ENCODE measurements around the gene SLC26A8.
"Not testable (repeated sequence)": the region's sequence is repeated elsewhere in the genome, so short reads cannot be mapped to it uniquely, and the experiment has no call there.

Gene SLC26A8

DNA sequence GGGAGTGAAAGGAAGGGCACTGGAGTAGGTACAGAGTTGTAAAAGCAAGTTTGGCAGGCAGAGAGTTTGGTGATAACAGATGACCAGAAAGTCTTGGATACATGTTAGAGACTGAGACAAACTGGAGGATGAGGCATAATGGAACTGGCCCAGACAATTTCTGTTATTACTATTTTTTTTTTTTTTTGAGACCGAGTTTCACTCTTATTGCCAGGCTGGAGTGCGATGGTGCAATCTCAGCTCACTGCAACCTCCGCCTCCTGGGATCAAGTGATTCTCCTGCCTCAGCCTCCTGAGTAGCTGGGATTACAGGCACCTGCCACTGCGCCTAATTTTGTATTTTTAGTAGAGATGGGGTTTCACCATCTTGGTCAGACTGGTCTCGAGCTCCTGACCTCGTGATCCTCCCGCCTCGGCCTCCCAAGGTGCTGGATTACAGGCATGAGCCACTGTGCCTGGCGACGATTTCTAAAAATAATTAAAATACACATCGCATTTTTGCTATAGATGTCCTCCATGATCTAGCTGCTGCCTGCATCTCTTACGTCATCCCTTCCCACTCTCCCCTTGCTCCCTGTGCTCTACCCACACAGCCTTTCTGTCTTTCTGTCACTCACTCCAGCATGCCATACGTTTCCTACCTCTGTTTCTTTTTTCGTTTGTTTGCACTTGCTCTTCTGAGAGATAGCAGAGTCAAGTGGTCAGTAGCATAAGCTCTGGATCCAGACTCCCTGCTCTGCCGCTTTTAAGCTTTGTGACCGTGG lies 26.7 kb upstream of the SLC26A8 start:
- no peak for DNase-seq (ENCODE audit: low read depth)

GRCh38 chr6:36050305-36050704 lies 25.9 kb upstream of the SLC26A8 start:
- no peak for DNase-seq (ENCODE audit: low read depth)

DNA sequence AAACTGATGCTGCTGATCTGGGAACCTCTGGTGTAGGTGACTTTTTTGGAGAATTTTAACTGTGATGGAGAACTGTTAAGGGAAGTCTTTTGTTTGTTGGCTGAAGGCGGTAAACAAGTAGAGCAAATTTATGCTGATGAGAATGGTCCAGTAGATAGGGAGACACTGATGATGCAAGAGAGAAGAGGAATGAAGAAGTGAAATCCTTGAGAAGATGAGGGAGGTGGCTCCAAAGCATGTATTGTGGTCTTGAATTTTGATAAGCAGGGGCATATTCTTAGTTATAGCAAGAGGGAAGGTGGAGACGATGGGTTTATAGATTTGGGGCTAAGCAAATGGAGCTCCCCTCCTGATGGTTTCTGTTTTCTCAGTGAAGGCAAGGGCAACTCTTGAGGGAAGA lies 25.1 kb upstream of the SLC26A8 start:
- no peak for DNase-seq (ENCODE audit: low read depth)

DNA sequence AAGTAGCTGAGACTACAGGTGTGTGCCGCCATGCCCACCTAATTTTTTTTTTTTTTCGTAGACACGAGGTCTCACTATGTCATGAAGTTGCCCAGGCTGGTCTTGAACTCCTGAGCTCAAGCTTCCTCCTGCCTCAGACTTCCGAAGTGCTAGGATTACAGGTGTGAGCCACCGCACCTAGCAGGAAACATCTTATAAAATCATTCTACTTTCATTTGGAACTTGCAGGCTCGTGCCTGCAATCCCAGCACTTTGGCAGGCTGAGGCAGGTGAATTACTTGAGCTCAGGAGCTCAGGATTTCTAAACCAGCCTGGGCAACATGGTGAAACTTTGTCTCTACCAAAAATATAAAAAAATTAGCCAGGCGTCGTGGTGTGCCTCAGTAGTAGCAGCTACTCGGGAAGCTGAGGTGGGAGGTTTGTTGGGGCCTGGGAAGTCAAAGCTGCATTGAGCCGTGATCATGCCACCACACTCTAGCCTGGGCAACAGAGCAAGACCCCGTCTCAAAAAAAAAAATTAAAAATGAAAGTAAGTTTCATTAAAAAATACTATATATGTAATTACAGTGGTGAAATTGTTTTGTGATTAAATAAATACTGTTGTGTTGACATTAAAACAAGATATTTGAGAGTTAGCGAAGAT lies 18.3 kb upstream of the SLC26A8 start:
- no peak for DNase-seq (ENCODE audit: low read depth)

DNA sequence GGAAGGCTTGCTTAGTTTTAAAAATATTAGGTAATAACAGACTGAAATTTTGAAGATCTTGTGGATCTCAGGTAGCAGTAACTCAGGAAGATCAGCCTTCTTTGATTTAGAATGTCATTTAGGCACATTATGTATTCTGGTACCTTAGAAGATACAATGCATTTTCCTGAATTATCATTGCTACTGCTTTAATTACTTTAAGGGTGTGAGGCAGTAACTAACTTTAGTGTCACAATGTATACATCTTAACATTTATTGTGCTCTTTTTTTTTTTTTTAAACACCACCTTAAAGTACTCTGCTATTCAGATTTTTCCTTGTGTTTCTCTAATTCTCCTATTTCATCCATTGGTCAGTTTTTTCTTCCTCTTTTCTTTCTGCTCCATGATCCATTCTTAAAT lies 16.5 kb upstream of the SLC26A8 start:
- DNase-seq (ENCODE audit: low read depth) = no peak

- no peak for DNase-seq (ENCODE audit: low read depth)
These were observed 14.7 kb upstream of the SLC26A8 start for GRCh38 chr6:36039112-36039511.

DNA sequence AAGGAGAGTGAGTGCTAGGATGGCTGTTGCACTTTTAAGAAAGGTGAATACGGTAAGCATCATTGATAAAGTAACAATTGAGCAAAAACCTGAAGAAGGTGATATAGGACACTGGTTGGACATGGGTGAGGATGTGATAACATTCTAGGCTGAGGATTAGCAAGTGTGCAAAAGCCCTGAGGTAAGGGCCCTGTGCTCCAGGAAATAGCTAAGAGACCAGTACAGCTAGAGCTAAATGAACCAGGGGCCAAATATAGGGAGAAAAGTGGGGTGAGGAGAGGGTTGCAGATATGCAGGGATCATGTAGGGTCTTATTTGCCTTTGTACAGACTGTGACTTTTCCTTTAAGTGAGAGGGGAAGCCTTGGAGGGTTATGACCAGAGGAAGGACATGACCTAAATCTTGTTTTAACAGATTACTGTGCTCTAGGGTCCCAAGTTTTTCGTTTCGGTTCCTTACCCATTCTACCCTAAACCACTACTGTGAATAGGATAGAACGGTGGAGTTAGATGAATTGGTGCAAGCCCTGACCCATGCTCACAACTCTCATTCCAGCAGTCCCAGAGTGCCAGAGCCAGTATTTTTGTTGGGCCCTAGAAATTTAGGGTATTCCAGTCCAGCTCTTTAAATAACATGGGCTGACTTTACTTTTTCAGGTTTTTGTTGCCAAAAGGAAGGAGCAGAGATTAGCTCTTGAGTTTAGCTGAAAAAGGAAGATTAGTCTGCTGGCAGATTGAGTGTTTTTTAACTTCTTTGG lies 13.9 kb upstream of the SLC26A8 start:
- no peak for DNase-seq (ENCODE audit: low read depth)

DNA sequence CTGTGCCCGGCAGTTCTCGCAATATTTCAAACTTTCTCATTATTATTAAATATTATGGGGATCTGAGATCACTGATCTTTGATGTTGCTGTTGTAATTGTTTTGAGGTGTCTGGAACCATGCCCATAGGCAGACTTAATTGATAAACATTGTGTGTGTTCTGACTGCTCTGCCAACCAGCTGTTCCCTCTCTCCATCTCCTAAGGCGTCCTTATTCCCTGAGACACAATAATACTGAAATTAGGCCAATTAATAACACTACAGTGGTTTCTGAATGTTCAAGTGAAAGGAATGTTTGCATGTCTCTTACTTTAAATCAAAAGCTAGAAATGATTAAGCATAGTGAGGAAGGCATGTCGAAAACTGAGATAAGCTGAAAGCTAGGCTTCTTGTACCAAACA lies 10.8 kb upstream of the SLC26A8 start:
- DNase-seq (ENCODE audit: low read depth) = no peak

DNA sequence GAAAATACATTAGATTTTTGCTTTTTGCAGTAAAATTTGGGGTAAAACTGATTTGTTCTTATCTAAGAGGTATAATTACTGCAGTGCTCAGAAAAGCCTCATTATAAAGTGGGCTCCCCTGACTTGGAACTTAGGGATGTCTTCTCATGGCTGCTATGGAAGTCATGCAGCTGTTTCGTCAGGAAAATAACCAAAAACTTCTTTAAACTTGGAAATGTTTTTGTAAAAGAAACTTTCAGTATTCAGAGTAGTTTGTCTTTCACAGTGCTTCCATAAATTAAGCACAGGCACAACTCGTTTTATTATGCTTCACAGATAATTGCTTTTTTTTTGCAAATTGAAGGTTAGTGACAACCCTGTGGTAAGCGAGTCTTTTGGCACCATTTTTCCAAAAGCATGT lies 10.0 kb upstream of the SLC26A8 start:
- DNase-seq (ENCODE audit: low read depth) = no peak

DNA sequence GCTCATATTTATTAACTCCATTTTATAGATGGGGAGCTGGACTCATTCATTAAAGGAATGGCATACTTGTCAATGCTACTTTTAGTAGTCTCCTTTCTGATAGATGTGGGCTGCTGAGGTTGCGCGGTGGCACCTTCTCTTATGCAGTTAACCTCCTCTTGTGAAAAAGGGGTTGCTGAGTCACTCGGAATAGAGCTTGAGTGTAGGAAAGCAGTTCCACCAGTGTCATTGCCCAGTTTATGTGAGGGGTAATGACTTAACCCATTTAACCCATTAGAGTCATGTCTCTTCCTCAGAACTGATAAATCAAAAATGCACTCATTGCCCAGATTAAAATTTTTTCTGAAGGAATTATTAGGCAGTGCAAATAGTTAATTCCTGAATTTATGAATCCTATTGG lies 9.5 kb upstream of the SLC26A8 start:
- DNase-seq (ENCODE audit: low read depth) = peak; percentile 24

DNA sequence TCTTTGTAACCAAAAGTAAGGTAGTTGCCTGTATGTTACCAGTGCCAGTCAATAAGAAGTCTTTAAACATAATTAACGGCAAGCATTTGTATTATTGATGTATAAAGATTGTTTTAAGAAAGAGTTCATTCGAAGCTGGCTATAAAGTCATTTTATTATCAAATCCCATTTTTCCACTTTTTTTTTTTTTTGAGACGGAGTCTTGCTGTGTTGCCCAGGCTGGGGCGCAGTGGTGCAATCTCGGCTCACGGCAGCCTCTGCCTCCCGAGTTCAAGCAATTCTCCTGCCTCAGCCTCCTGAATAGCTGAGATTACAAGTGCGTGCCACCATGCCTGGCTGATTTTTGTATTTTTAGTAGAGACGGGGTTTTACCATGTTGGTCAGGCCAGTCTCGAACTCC lies 8.7 kb upstream of the SLC26A8 start:
- not testable (repeated sequence) for DNase-seq (ENCODE audit: low read depth)

DNA sequence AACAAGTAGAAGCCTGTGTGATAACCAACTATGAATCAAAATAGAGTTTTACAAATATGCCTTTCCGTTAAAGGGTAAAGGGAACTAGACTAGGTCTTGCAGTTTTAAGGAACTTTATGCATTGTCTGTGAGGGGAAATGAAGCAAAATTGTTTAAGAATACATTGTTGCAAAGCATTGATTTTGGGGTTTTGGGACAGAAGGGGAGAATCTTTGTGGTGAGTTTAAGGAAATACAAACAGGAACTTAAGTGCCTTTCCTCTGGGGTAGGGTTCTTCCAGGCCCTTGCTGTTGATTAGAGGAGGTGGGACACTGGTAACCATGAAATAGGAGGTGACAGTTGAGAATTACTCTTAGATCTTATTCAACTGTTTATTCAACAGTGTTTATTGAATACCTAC lies 7.8 kb upstream of the SLC26A8 start:
- DNase-seq (ENCODE audit: low read depth) = no peak

- no peak for DNase-seq (ENCODE audit: low read depth)
These were observed 5.0 kb upstream of the SLC26A8 start for GRCh38 chr6:36029464-36029863.

- DNase-seq (ENCODE audit: low read depth) = peak; percentile 56
These were observed 4.5 kb upstream of the SLC26A8 start for GRCh38 chr6:36028877-36029324.

DNA sequence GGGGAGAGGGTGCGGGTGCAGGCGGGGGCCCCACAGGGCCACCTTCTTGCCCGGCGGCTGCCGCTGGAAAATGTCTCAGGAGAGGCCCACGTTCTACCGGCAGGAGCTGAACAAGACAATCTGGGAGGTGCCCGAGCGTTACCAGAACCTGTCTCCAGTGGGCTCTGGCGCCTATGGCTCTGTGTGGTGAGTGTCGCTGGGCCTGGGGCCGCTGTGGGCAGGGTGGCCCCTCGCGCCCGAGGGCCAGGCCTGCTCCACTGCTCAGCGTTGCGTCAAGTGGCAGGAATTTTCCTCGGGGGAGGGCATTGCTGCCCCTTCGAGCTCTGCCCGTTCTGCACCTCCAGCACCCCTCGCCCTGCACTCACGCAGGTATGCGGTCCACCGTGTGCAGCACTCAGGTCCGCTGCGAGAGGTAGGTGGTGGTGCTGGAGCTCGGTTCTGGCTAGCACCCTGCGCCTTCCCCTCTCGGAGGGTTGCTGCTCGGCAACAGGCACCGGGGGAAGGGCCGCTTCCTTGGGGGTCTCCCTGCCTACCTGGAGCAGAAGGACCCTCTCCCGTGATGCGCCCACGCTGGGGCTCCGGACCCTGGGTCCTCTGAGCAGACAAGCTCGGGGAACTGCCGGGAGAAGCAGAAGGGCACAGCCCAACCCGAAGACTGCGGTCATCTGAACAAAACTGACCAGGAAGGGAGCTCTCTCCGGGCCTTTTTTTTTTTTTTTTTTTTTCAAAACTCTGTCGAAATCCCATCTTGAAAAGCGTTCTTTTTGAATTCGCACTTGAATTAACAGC lies 3.8 kb upstream of the SLC26A8 start:
- no peak for DNase-seq (ENCODE audit: low read depth)

- peak; percentile 97 for DNase-seq (ENCODE audit: low read depth)
These were observed 3.2 kb upstream of the SLC26A8 start, which contains the start of gene MAPK14 for GRCh38 chr6:36027501-36028087. MAPK14 (plus strand) TSS chr6:36027808; CDS start chr6:36028158, 350 bp downstream.

DNA sequence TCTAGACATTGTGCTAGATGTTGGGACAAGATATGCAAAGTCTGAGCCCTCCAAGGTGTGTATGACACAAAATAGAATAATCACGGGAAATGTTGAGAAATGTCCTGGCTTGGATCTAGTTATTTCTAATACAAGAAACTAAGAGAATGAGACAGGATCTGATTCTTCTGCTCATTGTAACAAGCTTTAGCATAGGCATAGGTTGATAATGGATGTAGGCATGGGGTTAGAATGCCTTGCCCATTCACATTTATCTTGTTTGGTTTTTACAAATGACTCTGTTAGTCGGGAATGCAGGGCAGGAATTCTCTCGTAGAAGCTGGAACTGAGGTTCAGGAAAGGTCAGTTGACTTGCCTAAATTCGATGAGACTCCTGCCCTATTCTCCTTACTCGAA lies 1.5 kb upstream of the SLC26A8 start:
- no peak for DNase-seq (ENCODE audit: low read depth)

DNA sequence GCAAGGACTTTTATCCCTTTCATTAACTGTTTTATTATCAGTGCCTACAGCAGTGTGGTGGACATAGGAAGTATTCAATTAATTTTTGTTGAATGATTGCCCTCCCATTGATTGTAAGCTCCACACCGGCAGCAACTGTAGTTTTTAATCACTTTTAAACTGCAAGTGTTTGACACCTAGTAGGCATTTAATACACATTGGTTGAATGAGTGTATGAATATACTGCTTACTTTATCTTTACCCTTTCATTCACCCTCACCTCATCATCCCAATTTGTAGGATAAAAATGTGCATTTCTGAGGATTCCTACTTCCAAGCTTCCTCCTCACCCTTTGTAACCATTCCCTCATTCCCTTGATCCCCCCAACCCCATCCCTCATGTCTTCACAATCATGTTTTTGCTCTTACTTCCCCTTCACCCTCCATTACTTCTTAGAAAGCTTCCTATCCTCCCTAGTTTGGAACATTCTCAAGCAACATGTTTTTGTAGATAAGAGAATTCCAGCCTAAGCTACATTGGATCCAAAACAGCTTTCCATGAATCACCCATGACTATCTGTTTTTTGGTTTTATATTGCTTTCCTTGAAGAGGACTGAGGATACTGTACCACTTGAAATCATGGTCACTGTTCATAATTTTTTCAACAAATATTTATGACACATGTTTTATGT lies 955 bp upstream of the SLC26A8 start:
- DNase-seq (ENCODE audit: low read depth) = no peak

GRCh38 chr6:36020154-36020553 lies 4.3 kb downstream of the SLC26A8 start:
- no peak for DNase-seq (ENCODE audit: low read depth)

- no peak for DNase-seq (ENCODE audit: low read depth)
These were observed 5.3 kb downstream of the SLC26A8 start for GRCh38 chr6:36019167-36019566.

DNA sequence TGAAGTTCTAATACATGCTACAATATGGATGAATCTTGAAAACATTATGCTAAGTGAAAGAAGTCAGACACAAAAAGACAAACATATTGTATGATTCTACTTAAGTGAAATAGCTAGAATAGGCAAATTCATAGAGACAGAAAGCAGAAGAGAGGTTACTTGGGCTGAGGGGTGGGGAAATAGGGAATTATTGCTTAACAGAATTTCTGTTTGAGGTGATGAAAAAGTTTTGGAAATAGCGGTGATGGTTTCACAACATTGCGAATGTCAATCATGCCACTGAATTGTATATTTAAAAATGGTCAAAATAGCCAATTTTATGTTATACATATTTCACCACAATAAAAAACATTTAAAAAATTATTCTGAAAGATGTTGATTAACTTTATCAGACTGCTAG lies 6.1 kb downstream of the SLC26A8 start:
- no peak for DNase-seq (ENCODE audit: low read depth)

All from stimulated activated CD8-positive, alpha-beta memory T cell treated with anti-CD3 and anti-CD28 coated beads, Interleukin-7, amount 100 ng/mL, for 24 hours (primary cell).